Measurements from ENCODE around the gene NPTXR. TPM values are rescaled to one million over a fixed set of nuclear protein-coding genes. Genes with fewer than 3 reads are reported as not detected.

NPTXR gene
- total RNA-seq, 6 experiments from 2014 or later = 1.4 to 5.4 (median 1.6) TPM

GRCh38 chr22:38833061-38833460, 10.8 kb downstream of the NPTXR start:
- no peak for TF ChIP-seq CTCF (IDR thresholded peaks at IDR 0.05)
- DNase-seq = no peak
- Mint-ChIP-seq H3K9me3 (no peaks in the 10 kb centered on the region), H3K4me3 (no peak overlapping the region), H3K27ac (no peak overlapping the region), H3K4me1 (ENCODE audit: low read depth) (peaks cover 20% of the 10 kb centered on the region), H3K36me3 (ENCODE audit: low read depth) (no peaks in the 10 kb centered on the region), H3K27me3 (ENCODE audit: insufficient read depth) (peaks cover 16% of the 10 kb centered on the region)

DNA sequence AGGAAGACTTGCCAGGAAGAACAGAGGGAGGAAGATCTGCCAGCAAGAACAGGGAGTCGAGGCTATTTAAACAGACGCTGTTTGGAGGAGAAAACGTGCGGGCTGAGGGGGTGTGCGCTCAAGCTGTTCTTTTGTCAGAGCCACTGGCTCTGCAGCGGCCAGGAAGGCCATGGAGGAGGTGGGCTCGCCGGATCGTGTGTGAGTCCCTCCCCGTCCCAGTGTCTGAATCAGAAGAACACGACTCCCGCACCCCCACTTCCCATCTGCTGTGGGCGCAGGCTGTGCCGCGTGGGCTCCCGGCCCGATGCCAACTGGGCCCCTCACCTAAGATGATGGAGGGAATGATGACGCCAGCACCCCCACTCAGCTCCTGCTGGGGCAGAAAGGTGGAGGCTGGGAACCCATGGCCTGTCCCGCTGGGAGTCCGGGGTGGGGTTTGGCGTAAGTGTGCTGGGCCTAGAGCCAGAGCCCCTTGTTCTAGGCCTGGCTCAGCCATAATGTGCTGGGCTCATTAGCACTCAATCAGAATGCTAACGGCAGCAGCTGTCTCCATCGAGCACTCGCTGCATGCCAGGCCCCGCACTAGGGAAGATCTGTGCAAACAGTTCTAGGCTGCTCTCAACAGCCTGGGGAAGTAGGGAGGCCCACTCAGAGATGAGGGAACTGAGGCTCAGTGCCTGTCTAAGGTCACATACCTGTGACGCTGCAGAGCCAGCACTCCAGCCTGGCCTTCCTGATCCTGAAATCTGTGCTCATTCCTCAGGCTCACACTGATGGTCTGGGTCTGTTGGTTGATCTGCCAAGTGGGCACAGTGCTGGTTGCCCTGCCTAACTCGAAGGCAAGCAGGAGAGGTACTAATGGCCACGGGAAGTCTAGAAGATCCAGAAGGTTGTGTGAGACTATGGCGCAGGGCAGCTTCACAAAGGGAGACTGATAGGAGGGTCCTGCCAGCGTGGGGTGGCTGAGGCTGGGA, 11.5 kb downstream of the NPTXR start:
- Mint-ChIP-seq H3K9me3 (no peaks in the 10 kb centered on the region), H3K27ac (no peak overlapping the region), H3K4me1 (ENCODE audit: low read depth) (peaks cover 20% of the 10 kb centered on the region), H3K27me3 (ENCODE audit: insufficient read depth) (peaks cover 14% of the 10 kb centered on the region), H3K4me3 (no peak overlapping the region), H3K36me3 (ENCODE audit: low read depth) (no peaks in the 10 kb centered on the region)
- DNase-seq = no peak
- TF ChIP-seq CTCF (IDR thresholded peaks at IDR 0.05) = no peak

GRCh38 chr22:38831166-38831945, 12.5 kb downstream of the NPTXR start:
- Mint-ChIP-seq H3K9me3 (no peaks in the 10 kb centered on the region), H3K36me3 (ENCODE audit: low read depth) (no peaks in the 10 kb centered on the region), H3K4me1 (ENCODE audit: low read depth) (peaks cover 19% of the 10 kb centered on the region), H3K4me3 (no peak overlapping the region), H3K27me3 (ENCODE audit: insufficient read depth) (peaks cover 20% of the 10 kb centered on the region), H3K27ac (no peak overlapping the region)
- TF ChIP-seq CTCF (IDR thresholded peaks at IDR 0.05) = no peak
- peak; percentile 49 for DNase-seq

GRCh38 chr22:38830845-38831108, 13.1 kb downstream of the NPTXR start:
- no peak for DNase-seq
- Mint-ChIP-seq H3K4me1 (ENCODE audit: low read depth) (peaks cover 13% of the 10 kb centered on the region), H3K9me3 (no peaks in the 10 kb centered on the region), H3K27me3 (ENCODE audit: insufficient read depth) (peaks cover 16% of the 10 kb centered on the region), H3K4me3 (no peak overlapping the region), H3K27ac (no peak overlapping the region), H3K36me3 (ENCODE audit: low read depth) (no peaks in the 10 kb centered on the region)
- TF ChIP-seq CTCF (IDR thresholded peaks at IDR 0.05) = no peak

DNA sequence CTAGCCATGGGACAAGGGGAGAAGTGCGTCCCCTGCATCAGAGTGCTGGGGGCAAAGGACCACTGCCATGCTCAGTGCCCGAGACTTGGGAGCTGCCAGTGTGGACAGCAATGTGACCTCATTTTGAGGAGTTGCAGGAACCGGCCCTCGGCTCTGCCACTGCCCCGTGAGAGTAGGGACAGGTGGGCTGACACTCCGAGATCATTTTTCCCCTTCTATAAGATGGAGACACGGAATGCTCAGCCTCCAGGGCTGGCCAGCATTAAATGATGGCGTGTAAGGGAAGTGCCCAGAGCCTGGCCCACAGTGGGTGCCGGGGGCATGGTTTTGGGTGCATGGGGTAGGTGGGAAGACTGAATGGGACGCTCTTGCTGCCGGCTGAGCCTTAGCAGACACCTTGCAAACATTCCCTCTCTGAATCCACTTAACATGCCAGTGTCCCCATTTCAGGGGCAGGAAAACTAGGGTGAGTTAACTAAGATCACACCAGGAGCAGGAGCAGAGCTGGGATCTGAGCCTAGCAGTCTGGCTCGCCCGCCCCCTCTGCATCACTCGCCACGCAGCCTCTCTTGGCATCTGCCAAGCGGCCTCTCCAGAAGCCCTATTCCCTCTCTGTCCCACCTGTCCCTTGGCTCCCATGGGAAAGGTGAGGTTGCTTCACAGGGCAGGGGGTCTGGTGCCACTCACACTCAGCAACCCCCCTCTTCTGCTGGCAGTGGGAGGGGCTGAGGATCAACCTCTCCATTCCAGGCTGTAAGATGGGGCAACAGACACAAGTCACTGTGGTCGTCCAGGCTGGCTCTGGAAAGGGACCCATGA, 13.6 kb downstream of the NPTXR start:
- TF ChIP-seq CTCF (IDR thresholded peaks at IDR 0.05) = no peak
- peaks cover 10% of the 10 kb centered on the region for H3K4me1 Mint-ChIP-seq (ENCODE audit: low read depth)
- DNase-seq = no peak

More for the DNA sequence above, 13.6 kb downstream of the NPTXR start:
- Mint-ChIP-seq H3K9me3 (no peaks in the 10 kb centered on the region), H3K27ac (no peak overlapping the region), H3K4me3 (no peak overlapping the region), H3K36me3 (ENCODE audit: low read depth) (no peaks in the 10 kb centered on the region), H3K27me3 (ENCODE audit: insufficient read depth) (peaks cover 16% of the 10 kb centered on the region)
